GM18519 (cell line): Measurements from ENCODE around the gene FBXO9.
"Not testable (repeated sequence)": the region's sequence is repeated elsewhere in the genome, so short reads cannot be mapped to it uniquely, and the experiment has no call there.

Experiments used
- ATAC-seq: cut with Tn5 transposase; IDR thresholded peaks from one replicate; pipeline ENCODE4 v1.9.1; 2021; ENCODE audit warnings: mild to moderate bottlenecking, moderate library complexity; ENCODE audit not compliant: unreplicated experiment, low FRiP score

FBXO9 gene

DNA sequence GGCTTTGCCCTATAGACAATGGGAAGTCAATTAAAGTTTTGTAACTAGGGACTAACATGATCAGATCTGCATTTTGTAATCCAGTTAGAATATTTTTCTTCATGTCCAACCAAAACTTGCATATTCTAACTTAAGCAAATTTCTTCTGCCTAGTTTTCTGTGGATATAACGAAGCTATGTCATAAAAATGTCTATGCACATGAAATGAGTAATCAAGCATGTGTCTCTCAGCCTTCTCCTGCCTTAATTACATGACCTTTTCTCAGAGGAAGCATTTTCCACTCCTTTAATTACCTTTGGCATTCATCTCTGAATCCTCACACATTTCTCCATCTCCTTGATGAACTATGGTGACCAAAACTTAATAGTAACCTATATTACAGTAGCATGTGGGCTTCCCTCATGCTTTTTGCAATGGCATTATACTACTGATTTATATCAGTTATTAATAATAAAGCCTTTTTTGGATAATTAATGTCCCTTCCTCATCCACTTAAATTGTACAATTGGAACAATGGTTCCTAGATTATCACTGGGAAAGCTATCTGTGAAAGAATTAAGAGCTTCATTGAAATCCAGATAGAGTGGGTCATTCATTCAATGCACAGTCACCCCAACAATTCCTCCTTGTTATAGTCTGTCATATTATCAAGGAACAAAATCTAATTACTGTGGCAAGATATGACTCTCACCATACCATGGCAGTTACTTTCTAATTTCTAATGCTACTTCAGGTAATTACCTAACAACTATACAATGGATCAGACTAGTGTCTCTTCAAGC lies 19.1 kb upstream of the FBXO9 start:
- no peak for ATAC-seq

GRCh38 chr6:53048431-53049195 lies 16.6 kb upstream of the FBXO9 start:
- peak; percentile 95 for ATAC-seq

DNA sequence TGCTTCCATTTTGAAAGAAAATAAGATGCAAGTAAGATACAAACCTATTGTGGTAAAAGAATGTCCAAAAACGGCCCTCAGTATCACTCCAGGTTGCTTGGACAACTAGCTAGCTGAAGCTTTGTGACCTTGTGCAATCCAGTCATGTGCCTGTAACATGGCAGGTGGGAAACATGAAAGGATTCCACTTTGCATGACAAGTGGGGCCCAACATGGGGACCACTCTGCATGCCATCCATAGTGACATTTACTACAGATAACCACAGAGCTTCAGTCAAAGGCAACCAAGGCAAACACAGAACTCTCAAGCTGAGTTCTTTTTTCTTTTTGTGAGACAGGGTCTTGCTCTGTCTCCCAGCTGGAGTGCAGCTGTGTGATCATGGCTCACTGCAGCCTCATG lies 15.8 kb upstream of the FBXO9 start:
- ATAC-seq = no peak

DNA sequence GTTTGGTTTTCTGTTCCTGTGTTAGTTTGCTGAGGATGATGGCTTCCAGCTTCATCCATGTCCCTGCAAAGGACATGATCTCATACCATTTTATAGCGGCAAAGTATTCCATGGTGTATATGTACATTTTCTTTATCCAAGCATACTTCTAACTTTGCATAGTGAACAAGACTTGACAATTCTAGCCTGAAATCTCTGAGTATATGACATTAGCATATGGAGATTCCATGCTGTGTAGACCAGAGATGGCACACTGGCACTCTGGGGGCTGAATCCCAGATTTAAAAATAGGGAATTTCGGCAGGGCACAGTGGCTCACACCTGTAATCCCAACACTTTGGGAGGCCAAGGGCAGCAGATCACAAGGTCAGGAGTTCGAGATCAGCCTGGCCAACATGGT lies 13.1 kb upstream of the FBXO9 start:
- not testable (repeated sequence) for ATAC-seq

DNA sequence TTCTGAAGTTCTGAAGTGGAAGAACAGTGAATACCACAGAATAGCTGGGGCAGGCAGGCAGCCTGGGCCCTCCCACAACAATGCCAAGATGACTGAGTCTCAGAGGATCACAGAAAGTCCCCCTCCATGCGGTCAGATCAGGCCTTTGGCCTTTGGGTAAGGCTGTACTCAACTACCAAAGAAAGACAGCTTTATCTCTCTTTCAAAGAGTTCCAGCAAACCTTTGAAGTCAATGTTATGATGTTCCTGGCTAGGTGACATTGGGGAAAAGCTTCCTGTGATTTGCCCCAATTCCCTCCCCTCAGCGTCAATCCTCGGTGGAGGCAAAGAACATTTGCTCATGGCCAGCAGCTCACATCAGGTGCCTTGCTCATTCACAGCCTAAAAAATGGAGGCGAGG lies 10.7 kb upstream of the FBXO9 start:
- ATAC-seq = no peak

- ATAC-seq = no peak
Measured at GRCh38 chr6:53055873-53056272, 9.3 kb upstream of the FBXO9 start.

DNA sequence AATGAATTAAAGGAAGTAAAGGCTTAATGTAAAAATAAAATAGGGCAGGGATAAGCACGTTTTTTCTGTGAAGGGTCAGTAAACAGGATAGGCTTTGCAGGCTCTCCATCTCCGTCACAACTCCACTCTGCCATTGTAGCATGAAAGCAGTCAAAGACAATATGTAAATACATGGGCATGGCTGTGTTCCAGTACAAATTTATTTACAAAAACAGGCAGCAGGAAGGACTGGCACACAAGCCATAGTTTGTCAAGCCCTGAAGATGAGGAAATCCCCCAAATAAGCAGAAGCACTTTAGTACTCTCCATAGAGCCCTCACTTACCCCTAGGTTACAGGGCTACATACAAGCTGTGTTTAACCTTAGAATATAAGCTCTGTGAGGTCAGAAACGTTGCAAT lies 8.9 kb upstream of the FBXO9 start:
- no peak for ATAC-seq

DNA sequence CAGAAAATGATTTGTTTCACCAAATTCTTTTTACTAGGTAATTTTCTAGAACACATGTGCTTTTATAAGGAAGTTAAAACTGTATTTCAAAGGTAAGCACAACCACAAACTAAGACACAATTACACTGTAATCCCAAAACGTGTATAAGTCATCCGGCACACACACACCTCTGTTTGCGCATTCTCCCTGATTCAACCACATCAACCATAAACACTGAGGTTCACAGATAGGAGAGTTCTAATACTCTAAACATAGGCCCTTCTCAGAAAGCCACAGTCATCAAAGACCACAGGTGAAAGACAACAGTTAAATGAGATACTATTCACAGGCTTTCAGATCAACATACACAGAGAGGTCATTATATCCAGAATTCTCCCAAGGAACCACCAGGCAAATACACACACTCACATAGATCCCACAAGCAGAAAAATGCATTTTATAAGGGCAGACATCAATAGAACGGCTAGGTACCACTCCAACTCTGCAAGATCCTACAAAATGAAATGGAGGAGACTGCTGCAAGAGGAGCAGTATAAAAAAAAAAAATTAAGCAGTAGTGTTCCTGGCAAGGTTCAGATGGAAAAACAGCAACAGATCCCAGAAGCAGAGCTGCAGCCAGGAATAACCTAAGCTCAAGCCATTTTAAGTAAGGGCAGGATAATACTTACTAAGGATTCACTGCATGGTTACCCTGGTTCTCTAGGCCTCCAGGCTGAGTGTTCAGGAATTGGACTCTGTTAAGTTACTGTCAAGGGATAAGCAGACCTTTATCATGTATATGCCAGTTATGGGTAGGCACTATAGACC lies 6.6 kb upstream of the FBXO9 start:
- ATAC-seq = no peak

GRCh38 chr6:53059648-53060589 lies 5.3 kb upstream of the FBXO9 start:
- ATAC-seq = no peak

GRCh38 chr6:53062169-53062539 lies 3.0 kb upstream of the FBXO9 start:
- ATAC-seq = no peak

- ATAC-seq = not testable (repeated sequence)
Measured at GRCh38 chr6:53064255-53064654, 949 bp upstream of the FBXO9 start.

DNA sequence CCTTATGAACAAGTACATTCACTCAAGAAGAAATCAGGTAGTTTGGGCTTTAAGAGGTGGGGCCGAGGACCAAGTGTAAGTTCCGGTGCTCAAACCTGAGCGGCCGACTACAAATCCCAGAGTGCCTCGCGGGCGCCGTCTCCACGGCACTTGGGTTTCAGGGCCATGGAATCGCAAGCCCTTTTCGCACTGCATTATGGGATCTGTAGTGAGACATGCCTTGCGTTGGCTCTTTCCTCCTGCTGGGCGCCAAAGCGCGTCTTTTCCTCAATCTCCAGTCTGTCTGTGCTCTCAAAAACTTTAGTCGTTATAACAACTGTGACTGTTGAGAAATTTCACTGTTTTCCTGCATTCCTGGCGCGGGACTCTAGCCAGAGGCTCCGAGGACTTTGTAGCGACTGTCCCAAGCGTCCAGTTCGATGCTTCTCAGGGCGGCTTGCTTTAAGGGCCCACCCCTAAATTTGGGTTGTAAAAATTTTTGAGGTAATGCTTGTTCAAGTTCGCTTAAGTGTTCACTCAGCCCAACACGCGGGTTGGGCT lies 408 bp upstream of the FBXO9 start:
- ATAC-seq = peak; percentile 66

DNA sequence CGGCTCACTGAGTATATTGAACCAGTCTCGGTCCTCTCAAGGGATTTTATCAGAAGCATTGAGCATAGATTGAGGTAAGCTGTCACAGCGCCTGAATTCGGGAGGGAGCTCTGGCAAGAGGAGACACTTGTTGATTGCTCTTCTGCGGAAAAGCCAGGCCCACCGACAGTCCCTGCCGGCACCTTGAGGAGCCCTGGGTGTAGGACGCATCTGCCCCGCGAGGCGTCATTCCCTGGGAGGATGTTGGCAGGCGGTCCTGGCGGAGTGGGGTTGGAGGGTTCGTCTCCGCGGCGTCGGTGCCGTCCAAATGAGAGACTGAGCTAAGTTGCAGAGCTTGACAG lies 843 bp downstream of the FBXO9 start:
- no peak for ATAC-seq

GRCh38 chr6:53066874-53067706 lies 1.9 kb downstream of the FBXO9 start:
- ATAC-seq = no peak

- no peak for ATAC-seq
Measured at GRCh38 chr6:53067849-53068361, 2.7 kb downstream of the FBXO9 start.

- no peak for ATAC-seq
Measured at GRCh38 chr6:53069427-53069826, 4.2 kb downstream of the FBXO9 start.

GRCh38 chr6:53070806-53071205 lies 5.6 kb downstream of the FBXO9 start:
- peak; percentile 83 for ATAC-seq

- ATAC-seq = no peak
Measured at GRCh38 chr6:53074347-53074746, 9.1 kb downstream of the FBXO9 start.

DNA sequence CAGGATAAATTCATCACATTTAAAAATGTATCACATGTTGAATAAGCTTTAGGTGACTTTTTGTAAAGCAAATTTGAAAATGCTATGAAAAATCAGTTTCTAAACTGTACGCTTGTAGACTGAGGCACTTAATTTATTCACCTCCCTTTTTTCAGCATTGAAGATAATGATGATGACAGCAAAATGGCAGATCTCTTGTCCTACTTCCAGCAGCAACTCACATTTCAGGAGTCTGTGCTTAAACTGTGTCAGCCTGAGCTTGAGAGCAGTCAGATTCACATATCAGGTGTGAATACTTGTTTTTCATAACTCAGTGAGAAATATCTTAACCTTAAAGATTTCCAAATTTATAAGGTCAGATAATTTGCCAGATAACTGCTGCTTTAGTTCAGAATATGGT lies 15.6 kb downstream of the FBXO9 start:
- no peak for ATAC-seq
